DOHH2 (cell line): ENCODE results near the gene POLR3A.

Experiments
- CTCF ChIP-seq: fragments of 200-600 bp; sonication (generic); IDR thresholded peaks from one replicate; pipeline ENCODE4 v1.5.1; 2014; ENCODE audit warnings: antibody characterized with exemption, mild to moderate bottlenecking, low read depth, low read length; ENCODE audit not compliant: poor library complexity, severe bottlenecking
- EZH2phosphoT487 ChIP-seq: fragments of 200-600 bp; sonication (generic); IDR thresholded peaks from 2 replicates; pipeline ENCODE4 v1.6.1; 2017; ENCODE audit warnings: borderline replicate concordance, mild to moderate bottlenecking, antibody characterized with exemption, low read length, moderate library complexity, mixed read lengths

GRCh38 chr10:77965294-77965693 is 64.0 kb downstream of the POLR3A start:
- no peak for TF ChIP-seq EZH2phosphoT487
- TF ChIP-seq CTCF: no peak
